ENCODE data around the gene SH2D1B. TPM values are rescaled to one million over a fixed set of nuclear protein-coding genes. Genes with fewer than 3 reads are reported as not detected.
A peak's percentile ranks its signal among the peaks of the same experiment; 100 is the strongest.

The SH2D1B gene
- total RNA-seq, 4 donors from 2014 or later = 0.10 TPM; not detected in 3

- H3K4me1 ChIP-seq = no peaks in the 10 kb centered on the region
- peak overlapping the region in 1 of 2 donors; percentile 42 for H3K4me3 ChIP-seq
- WGBS, 2 donors (ENCODE audit: low coverage in 1 of 2) = 93% methylated on average over 4 of the region's 36 CpGs; no CpG with 5 or more reads in 1 of the 2 donors
- H3K27me3 ChIP-seq = no peaks in the 10 kb centered on the region
- ATAC-seq = no peak
- peaks cover 0 to 26% of the 10 kb centered on the region in 2 donors for H3K36me3 ChIP-seq
- TF ChIP-seq POLR2AphosphoS5 (IDR thresholded peaks at IDR 0.05) (no peak), EP300 (IDR thresholded peaks at IDR 0.05) (no peak), POLR2A (IDR thresholded peaks at IDR 0.05) (no peak), CTCF (IDR thresholded peaks at IDR 0.05) (no peak)
- no peaks in the 10 kb centered on the region for H3K9me3 ChIP-seq
- no peak overlapping the region for H3K27ac ChIP-seq
Measured at GRCh38 chr1:162367073-162367472, 44.9 kb downstream of the SH2D1B start.

GRCh38 chr1:162366671-162367070 lies 45.3 kb downstream of the SH2D1B start:
- Histone ChIP-seq H3K27ac (no peak overlapping the region), H3K9me3 (no peaks in the 10 kb centered on the region), H3K4me3 (peak overlapping the region in 1 of 2 donors; percentile 42), H3K4me1 (no peaks in the 10 kb centered on the region), H3K36me3 (peaks cover 0 to 26% of the 10 kb centered on the region in 2 donors), H3K27me3 (no peaks in the 10 kb centered on the region)
- ATAC-seq = no peak
- TF ChIP-seq CTCF (IDR thresholded peaks at IDR 0.05) = no peak
- no peak for TF ChIP-seq EP300 (IDR thresholded peaks at IDR 0.05)
- TF ChIP-seq POLR2A (IDR thresholded peaks at IDR 0.05) = no peak
- no peak for TF ChIP-seq POLR2AphosphoS5 (IDR thresholded peaks at IDR 0.05)
- WGBS, 2 donors (ENCODE audit: low coverage in 1 of 2) = 95% methylated on average over 7 of the region's 9 CpGs; no CpG with 5 or more reads in 1 of the 2 donors

GRCh38 chr1:162366149-162366548 lies 45.8 kb downstream of the SH2D1B start:
- no peak overlapping the region for H3K4me3 ChIP-seq
- H3K4me1 ChIP-seq = no peaks in the 10 kb centered on the region
- H3K27me3 ChIP-seq = no peaks in the 10 kb centered on the region
- TF ChIP-seq POLR2AphosphoS5 (IDR thresholded peaks at IDR 0.05) (no peak), POLR2A (IDR thresholded peaks at IDR 0.05) (no peak), CTCF (IDR thresholded peaks at IDR 0.05) (no peak), EP300 (IDR thresholded peaks at IDR 0.05) (no peak)
- no peak overlapping the region for H3K27ac ChIP-seq
- WGBS, 2 donors (ENCODE audit: low coverage in 1 of 2) = 40 to 61% methylated on average over 2 to 3 of the region's 4 CpGs
- no peaks in the 10 kb centered on the region for H3K9me3 ChIP-seq
- peaks cover 0 to 26% of the 10 kb centered on the region in 2 donors for H3K36me3 ChIP-seq
- ATAC-seq = no peak

- Histone ChIP-seq H3K27ac (no peak overlapping the region), H3K4me1 (no peaks in the 10 kb centered on the region), H3K27me3 (no peaks in the 10 kb centered on the region), H3K4me3 (no peak overlapping the region), H3K36me3 (peaks cover 0 to 30% of the 10 kb centered on the region in 2 donors), H3K9me3 (no peaks in the 10 kb centered on the region)
- no peak for TF ChIP-seq POLR2AphosphoS5 (IDR thresholded peaks at IDR 0.05)
- no peak for TF ChIP-seq POLR2A (IDR thresholded peaks at IDR 0.05)
- no peak for TF ChIP-seq EP300 (IDR thresholded peaks at IDR 0.05)
- no peak for TF ChIP-seq CTCF (IDR thresholded peaks at IDR 0.05)
- no peak for ATAC-seq
- 89 to 93% methylated on average over 2 to 3 of the region's 10 CpGs for WGBS, 2 donors (ENCODE audit: low coverage in 1 of 2)
Measured at GRCh38 chr1:162365284-162366020, 46.5 kb downstream of the SH2D1B start.

- 92% methylated on average over 1 of the region's 1 CpG; no CpG with 5 or more reads in 1 of the 2 donors for WGBS, 2 donors (ENCODE audit: low coverage in 1 of 2)
- no peaks in the 10 kb centered on the region for H3K27me3 ChIP-seq
- no peak overlapping the region for H3K27ac ChIP-seq
- H3K4me1 ChIP-seq = no peaks in the 10 kb centered on the region
- H3K9me3 ChIP-seq = no peaks in the 10 kb centered on the region
- H3K36me3 ChIP-seq = peaks cover 0 to 30% of the 10 kb centered on the region in 2 donors
- TF ChIP-seq EP300 (IDR thresholded peaks at IDR 0.05) = no peak
- no peak for TF ChIP-seq POLR2A (IDR thresholded peaks at IDR 0.05)
- TF ChIP-seq CTCF (IDR thresholded peaks at IDR 0.05) = no peak
- no peak overlapping the region for H3K4me3 ChIP-seq
- no peak for ATAC-seq
Measured at GRCh38 chr1:162364498-162364897, 47.4 kb downstream of the SH2D1B start.
